ENCODE data around the gene GAB3. TPM values are rescaled to one million over a fixed set of nuclear protein-coding genes. Genes with fewer than 3 reads are reported as not detected.
"Not testable (repeated sequence)": the region's sequence is repeated elsewhere in the genome, so short reads cannot be mapped to it uniquely, and the experiment has no call there.

GAB3 gene
- total RNA-seq, 2 donors from 2014 or later, result 1.2 to 1.4 TPM

DNA sequence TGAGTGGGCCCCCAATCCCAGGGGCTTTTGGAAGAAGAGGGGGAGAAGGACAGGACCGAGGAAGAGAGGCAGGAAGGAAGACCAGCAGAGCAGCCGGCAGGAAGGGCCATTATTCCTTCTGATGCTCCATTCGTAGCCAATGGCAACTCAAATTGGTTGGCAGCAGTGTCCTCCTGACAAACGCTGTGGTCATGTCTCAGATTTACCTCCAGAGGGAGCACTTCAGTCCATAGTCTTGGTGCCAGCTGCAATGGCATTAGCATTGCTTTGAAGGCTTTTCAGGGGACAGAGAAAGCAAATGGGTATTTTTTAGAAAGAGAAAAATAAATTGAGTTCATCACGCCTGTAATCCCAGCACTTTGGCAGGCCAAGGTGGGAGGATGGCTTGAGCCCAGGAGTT is 121.9 kb downstream of the GAB3 start:
- H3K27me3 ChIP-seq; H3K4me1 ChIP-seq; H3K9ac ChIP-seq (ENCODE audit: low read depth in 2 of 2, low read length in 2 of 2); H3K36me3 ChIP-seq; H3K4me3 ChIP-seq; DNase-seq; H3K9me3 ChIP-seq; intact Hi-C loops (cut with DNase I); H3K27ac ChIP-seq: not testable (repeated sequence)

Other genes with a start within 250 kb of the GAB3 start
- gene FAM3A, start 234.8 kb downstream of the GAB3 start, total RNA-seq, result 10 to 100 TPM; 63.1 to 71.1 TPM
- gene G6PD, start 204.2 kb downstream of the GAB3 start, total RNA-seq, result 10 to 100 TPM; 41.0 to 48.6 TPM
- gene IKBKG, start 203.5 kb downstream of the GAB3 start, total RNA-seq, result 10 to 100 TPM; 20.6 to 28.4 TPM
- gene CTAG1A, start 165.9 kb downstream of the GAB3 start, total RNA-seq, result not detected
- gene CTAG1B, start 131.8 kb downstream of the GAB3 start, total RNA-seq, result not detected
- gene CTAG2, start 97.5 kb downstream of the GAB3 start, total RNA-seq, result not detected
- 10 to 100 TPM; 28.5 to 55.0 TPM for gene DKC1, start 11.8 kb upstream of the GAB3 start, total RNA-seq
- gene MPP1, start 54.4 kb upstream of the GAB3 start, total RNA-seq, result 10 to 100 TPM; 13.0 to 24.3 TPM
- gene SMIM9, start 83.6 kb upstream of the GAB3 start, total RNA-seq, result not detected
- gene F8A1, start 135.3 kb upstream of the GAB3 start, total RNA-seq, result 10 to 100 TPM; 32.8 to 39.2 TPM